ENCODE results near the gene CLPSL2. TPM values are rescaled to one million over a fixed set of nuclear protein-coding genes. Genes with fewer than 3 reads are reported as not detected.
A peak's percentile ranks its signal among the peaks of the same experiment; 100 is the strongest.

Gene CLPSL2
- total RNA-seq, 1 donor from 2014 or later: not detected

DNA sequence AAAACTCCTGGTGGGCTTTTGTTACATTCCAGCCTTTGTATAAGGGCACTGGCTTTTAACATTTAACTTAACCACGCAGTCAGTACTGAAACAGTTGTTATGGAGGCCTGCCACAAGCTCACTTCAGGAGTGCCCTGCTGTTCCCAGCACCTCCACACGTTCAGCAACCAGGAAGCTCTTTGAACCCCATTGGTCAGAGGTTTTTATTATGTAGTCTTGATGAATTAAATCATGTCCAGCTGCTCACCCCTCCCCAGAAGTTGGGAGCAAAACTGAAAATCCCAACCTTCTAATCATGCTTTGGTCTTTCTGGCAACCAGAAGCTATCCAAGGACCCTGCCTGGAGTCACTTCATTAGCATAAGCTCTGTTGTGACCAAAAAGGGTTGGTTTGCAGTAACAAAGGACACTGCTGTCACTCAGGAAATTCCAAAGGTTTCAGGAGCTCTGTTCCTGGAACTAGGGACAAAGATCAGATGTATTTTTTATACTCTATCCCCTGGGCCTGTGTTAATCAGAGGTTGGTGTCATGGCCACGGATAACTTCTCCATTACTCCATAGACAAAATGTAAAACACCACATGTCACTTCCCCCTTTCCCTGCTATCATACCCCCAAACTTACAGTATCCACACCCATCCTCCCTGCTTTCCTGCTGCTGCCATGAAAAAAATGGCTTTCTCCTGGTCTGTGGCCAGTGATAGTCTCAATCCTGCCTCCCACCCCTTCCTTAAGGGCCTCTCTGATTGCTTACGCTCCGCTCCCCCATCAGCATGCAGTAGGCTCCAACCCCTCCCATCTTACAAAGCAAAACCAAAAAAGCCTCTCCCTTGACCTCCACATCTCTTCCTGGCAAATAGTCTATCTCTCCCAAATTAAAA is 36.5 kb upstream of the CLPSL2 start:
- H3K4me1 Mint-ChIP-seq (ENCODE audit: unreplicated experiment): peaks cover 14% of the 10 kb centered on the region
- TF ChIP-seq, protein P1, sequence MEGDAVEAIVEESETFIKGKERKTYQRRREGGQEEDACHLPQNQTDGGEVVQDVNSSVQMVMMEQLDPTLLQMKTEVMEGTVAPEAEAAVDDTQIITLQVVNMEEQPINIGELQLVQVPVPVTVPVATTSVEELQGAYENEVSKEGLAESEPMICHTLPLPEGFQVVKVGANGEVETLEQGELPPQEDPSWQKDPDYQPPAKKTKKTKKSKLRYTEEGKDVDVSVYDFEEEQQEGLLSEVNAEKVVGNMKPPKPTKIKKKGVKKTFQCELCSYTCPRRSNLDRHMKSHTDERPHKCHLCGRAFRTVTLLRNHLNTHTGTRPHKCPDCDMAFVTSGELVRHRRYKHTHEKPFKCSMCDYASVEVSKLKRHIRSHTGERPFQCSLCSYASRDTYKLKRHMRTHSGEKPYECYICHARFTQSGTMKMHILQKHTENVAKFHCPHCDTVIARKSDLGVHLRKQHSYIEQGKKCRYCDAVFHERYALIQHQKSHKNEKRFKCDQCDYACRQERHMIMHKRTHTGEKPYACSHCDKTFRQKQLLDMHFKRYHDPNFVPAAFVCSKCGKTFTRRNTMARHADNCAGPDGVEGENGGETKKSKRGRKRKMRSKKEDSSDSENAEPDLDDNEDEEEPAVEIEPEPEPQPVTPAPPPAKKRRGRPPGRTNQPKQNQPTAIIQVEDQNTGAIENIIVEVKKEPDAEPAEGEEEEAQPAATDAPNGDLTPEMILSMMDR (IDR thresholded peaks at IDR 0.05; ENCODE audit: unreplicated experiment): no peak

DNA sequence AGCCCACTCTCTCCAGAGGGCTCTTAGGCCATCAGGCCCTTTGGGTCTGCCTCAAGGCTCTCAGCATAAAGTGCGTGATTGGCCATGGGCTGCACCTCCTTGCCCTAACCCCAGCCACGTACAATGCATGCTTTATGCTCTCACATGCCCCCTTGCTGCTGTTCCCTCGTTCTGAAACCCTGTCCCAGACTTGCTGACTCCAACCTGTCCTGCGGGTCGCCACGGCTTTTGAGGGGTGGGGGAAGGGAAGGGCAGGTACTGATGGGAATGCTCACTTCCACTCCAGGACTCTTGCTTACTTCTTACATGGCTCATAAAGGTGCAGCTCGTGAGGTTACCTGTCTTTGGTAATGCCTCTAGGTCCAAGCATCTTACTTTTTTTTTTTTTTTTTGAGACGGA is 33.6 kb upstream of the CLPSL2 start:
- Mint-ChIP-seq H3K36me3 (ENCODE audit: low read depth, unreplicated experiment) (no peaks in the 10 kb centered on the region), H3K9me3 (ENCODE audit: unreplicated experiment) (no peaks in the 10 kb centered on the region), H3K27ac (ENCODE audit: unreplicated experiment) (no peak overlapping the region), H3K4me1 (ENCODE audit: unreplicated experiment) (peaks cover 14% of the 10 kb centered on the region), H3K27me3 (ENCODE audit: unreplicated experiment) (peaks cover 1% of the 10 kb centered on the region), H3K4me3 (ENCODE audit: unreplicated experiment) (no peak overlapping the region)
- DNase-seq (ENCODE audit: low spot score): no peak
- TF ChIP-seq, protein P1 (IDR thresholded peaks at IDR 0.05; ENCODE audit: unreplicated experiment): no peak

More for the DNA sequence above, 36.5 kb upstream of the CLPSL2 start:
- Mint-ChIP-seq H3K36me3 (ENCODE audit: low read depth, unreplicated experiment) (no peaks in the 10 kb centered on the region), H3K27ac (ENCODE audit: unreplicated experiment) (peak overlapping the region; percentile 82), H3K9me3 (ENCODE audit: unreplicated experiment) (no peaks in the 10 kb centered on the region), H3K27me3 (ENCODE audit: unreplicated experiment) (peaks cover 2% of the 10 kb centered on the region), H3K4me3 (ENCODE audit: unreplicated experiment) (no peak overlapping the region)
- DNase-seq (ENCODE audit: low spot score): no peak

DNA sequence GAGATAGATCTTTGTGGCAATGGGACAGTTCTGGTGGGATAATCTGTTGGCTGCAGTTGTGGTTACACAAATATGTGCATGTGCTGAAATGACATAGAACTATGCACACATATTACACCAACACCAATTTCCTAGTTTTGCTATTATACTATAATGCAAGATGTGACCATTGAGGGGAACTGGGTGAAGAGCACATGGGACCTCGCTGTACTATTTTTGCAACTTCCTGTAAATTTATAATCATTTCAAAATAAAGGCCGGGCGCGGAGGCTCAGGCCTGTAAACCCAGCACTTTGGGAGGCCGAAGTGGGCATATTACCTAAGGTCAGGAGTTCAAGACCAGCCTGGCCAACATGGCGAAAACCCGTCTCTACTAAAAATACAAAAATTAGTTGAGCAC is 30.9 kb upstream of the CLPSL2 start:
- no peak for DNase-seq (ENCODE audit: low spot score)
- peaks cover 1% of the 10 kb centered on the region for H3K27me3 Mint-ChIP-seq (ENCODE audit: unreplicated experiment)
- TF ChIP-seq, protein P1 (IDR thresholded peaks at IDR 0.05; ENCODE audit: unreplicated experiment): no peak
- H3K4me3 Mint-ChIP-seq (ENCODE audit: unreplicated experiment): no peak overlapping the region
- peaks cover 5% of the 10 kb centered on the region for H3K4me1 Mint-ChIP-seq (ENCODE audit: unreplicated experiment)
- H3K27ac Mint-ChIP-seq (ENCODE audit: unreplicated experiment): no peak overlapping the region
- H3K9me3 Mint-ChIP-seq (ENCODE audit: unreplicated experiment): no peaks in the 10 kb centered on the region
- H3K36me3 Mint-ChIP-seq (ENCODE audit: low read depth, unreplicated experiment): no peaks in the 10 kb centered on the region

DNA sequence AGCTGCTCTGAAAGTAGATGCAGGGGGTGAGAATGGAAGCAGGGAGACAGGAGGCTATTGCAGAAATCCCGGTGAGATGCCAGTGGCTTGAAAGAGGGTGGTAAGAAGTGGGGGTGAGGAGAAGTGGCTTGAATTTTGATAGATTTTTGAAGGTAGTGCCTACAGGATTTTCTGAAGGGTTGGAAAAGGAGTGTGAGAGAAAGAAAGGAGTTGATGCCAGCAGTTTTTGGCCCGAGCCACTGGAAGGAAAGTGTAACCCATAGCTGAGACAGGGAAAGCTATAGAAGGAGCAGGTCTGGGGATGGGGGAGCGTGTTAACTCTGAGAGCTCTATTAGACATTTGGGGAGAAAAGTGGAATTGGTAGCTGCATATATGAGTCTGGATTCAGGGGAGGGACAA is 29.9 kb upstream of the CLPSL2 start:
- H3K4me1 Mint-ChIP-seq (ENCODE audit: unreplicated experiment): no peaks in the 10 kb centered on the region
- no peaks in the 10 kb centered on the region for H3K36me3 Mint-ChIP-seq (ENCODE audit: low read depth, unreplicated experiment)
- H3K27me3 Mint-ChIP-seq (ENCODE audit: unreplicated experiment): peaks cover 1% of the 10 kb centered on the region
- no peak overlapping the region for H3K4me3 Mint-ChIP-seq (ENCODE audit: unreplicated experiment)
- no peak for DNase-seq (ENCODE audit: low spot score)
- H3K27ac Mint-ChIP-seq (ENCODE audit: unreplicated experiment): no peak overlapping the region
- TF ChIP-seq, protein P1 (IDR thresholded peaks at IDR 0.05; ENCODE audit: unreplicated experiment): no peak
- no peaks in the 10 kb centered on the region for H3K9me3 Mint-ChIP-seq (ENCODE audit: unreplicated experiment)

DNA sequence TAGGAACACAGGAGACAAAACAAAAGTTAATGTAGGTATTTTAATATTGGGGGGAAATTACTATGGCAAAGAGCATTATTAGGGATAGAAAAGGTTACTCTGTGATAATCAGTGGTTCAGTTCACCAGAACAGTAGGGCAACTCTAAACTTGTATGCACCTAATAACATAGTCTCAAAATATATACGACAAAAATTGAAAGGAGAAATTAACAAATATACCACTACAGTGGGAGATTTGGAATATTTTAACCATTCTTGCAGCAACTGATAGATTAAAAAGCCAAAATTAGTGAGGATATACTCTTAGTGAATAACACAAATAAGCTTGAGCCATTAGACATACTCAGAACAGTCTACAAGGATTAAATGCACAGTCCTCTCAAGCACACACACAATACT is 28.5 kb upstream of the CLPSL2 start:
- TF ChIP-seq, protein P1 (IDR thresholded peaks at IDR 0.05; ENCODE audit: unreplicated experiment): no peak
- Mint-ChIP-seq H3K4me3 (ENCODE audit: unreplicated experiment) (no peak overlapping the region), H3K4me1 (ENCODE audit: unreplicated experiment) (no peaks in the 10 kb centered on the region), H3K27ac (ENCODE audit: unreplicated experiment) (no peak overlapping the region), H3K9me3 (ENCODE audit: unreplicated experiment) (no peaks in the 10 kb centered on the region), H3K27me3 (ENCODE audit: unreplicated experiment) (peaks cover 1% of the 10 kb centered on the region), H3K36me3 (ENCODE audit: low read depth, unreplicated experiment) (no peaks in the 10 kb centered on the region)
- DNase-seq (ENCODE audit: low spot score): no peak

All from endothelial cell (in vitro differentiated cells).